ENCODE measurements around the gene OR6B1.

The OR6B1 gene

DNA sequence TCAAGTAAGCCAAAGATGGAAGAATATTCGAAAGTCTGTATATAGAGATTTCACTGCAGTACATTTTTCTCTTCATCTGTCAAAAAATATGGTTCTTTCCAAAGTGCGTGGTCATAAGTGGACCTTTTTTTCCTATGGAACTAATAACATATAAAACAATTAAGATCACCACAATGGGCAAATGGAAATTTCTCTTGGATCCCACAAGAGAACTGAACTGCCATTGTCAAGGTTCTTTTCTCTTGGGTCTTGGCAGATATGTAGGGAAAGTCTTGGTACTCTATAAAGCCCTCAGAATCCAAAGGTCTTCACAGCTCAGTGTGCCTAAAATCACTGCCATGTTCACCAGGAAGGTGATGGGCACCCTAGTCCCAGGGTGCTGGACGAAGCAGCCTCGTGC, at the start of gene OR6B1:
TSS of gene OR6B1 (plus strand) at position 301 of the 400 bp plus-strand sequence. CDS start 3,677 bp downstream, outside the sequence.
- DNase-seq (ENCODE audit: low read depth): no peak

DNA sequence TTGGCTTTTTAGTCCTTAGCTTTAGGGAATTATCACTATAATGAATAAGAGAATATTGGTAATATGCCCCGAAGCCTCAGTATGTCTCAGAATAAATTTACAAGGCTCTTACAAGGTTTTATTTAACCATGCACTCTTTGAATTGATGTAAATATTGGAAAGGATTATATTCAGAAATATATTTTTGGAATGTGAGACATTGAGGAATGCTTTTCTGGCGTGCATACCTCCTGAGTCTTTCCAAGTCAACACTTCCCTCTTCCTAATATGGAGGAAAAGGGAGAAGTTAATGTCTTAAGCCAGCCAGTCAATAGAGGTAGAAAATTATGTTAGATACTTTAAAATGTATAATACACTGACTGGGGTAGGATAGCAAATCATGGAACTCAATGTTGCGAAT, 46.7 kb upstream of the OR6B1 start:
- no peak for DNase-seq (ENCODE audit: low read depth)

DNA sequence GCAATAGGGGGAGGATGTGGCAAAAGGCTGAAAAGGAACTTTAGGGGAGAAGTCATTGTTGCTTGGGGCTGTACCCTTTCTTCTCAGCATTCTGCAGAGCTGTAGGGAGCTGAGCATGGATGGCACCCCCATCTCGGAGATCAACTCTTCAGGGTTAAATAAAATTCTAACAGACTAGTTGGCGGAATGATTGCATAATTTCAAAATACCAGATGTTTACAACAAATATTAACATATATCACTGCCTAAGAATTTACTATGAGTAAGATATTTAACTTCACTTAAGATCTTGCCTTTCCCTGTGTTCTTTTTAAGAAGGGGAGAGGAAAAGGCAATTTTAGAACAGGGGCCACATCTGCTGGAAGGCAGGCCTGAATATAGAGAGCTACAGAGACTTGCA, 46.0 kb upstream of the OR6B1 start:
- DNase-seq (ENCODE audit: low read depth): no peak

DNA sequence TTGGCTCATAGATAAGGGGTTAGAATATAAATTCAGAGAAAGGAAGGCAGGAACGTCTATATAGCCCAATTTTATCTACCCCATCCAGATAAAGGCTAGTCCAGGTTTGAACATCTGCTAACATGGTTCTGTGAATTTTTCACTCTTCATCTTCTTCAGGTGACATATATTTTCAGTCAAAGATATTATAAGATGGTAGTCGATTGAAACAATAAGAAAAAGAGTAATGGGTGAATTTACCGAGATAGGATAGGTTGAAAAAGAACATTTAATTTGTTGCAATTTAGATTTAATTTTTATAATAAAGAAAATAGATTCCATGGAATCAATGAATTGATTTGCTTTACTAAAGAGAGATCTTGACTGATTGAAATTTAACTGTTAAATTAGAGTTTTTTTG, 45.6 kb upstream of the OR6B1 start, which contains the start of gene OR2F1:
TSS of gene OR2F1 (plus strand) at position 301 of the 400 bp plus-strand sequence. CDS start 5,127 bp downstream, outside the sequence.
- no peak for DNase-seq (ENCODE audit: low read depth)

DNA sequence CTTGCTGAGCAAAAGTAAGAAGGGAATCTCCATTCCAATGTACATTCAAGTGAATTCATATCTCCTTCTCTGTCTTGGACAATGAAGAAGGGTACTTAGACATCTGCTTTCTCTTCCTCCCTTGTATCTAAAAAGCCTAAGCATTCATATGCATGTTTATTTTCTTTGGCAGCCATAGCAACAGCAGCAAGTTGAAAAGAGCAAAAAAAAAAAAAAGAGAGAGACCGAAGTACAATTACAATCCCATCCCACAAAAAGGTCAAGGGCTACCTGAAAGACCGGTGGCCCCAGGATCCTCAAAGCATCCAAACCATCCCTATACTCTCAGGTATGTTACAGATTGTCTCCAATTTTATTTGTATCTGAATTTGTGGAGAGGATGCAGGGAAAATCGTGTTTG, 41.3 kb upstream of the OR6B1 start:
- DNase-seq (ENCODE audit: low read depth): no peak

DNA sequence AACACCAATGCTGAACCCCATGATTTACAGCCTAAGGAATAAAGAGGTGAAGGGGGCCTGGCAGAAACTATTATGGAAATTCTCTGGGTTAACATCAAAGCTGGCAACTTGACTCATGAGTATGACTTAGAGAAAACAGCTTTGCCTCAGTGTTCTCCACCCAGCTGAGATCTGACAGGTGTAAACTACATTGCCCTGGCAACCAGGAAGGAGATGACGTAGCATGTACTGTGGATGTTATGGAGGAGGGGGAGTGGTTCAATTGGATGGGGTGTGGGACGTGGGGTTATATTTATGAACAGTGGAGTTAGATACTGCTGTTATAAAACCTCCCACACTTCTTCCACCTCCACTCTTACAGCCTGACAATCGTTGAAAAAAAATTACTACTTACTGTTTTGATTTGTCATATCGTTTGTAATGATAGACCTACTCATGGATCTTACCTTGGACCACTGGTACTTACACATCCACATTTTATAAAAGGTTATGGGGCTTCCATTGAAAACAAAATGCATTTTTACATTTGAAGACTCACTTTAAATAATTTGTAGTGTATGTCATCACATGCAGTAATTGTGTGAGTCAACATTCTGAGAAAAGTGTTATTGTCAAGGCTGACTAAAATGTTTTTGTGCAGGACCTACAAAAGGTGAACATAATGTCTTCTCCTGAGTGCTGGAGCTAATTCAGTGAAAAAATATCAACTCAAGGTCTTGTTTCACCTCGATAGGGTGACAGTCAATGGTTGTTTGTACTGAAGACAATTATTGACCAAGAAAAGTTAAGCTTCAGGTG, 39.1 kb upstream of the OR6B1 start:
- no peak for DNase-seq (ENCODE audit: low read depth)

DNA sequence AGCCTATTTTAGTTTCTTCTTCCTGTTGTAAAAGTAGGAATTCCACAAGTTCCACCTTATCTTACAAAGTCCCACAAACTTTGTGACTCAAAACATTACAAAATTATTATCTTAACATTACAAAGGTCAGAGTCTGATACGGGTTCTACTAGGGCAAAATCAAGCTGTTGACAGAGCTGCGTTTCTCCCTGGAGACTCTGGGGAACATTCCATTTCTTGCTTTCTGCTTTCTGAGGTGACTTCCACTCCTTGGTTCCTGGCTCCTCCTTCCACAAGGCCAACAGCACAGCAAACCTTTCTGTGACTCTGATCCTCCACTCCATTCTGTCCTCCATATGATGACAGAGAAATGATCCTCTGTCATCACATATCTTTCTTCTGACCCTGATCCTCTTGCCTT, 34.8 kb upstream of the OR6B1 start:
- DNase-seq (ENCODE audit: low read depth): no peak

DNA sequence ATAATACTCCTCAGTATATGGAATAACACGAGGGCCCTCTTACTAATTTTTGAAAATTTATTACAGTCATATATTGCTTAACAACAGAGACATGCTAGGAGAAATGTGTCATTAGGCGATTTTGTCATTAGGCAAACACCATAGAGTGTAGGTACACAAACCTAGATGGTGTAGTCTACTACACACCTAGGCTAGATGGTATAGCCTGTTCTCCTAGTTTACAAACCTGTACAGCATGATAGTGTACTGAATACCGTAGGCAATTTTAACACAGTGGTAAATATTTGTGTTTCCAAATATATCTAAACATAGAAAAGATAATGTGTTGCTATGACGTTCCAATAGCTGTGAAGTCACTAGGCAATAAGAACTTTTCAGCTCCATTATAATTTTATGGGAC, 32.7 kb upstream of the OR6B1 start:
- DNase-seq (ENCODE audit: low read depth): no peak

DNA sequence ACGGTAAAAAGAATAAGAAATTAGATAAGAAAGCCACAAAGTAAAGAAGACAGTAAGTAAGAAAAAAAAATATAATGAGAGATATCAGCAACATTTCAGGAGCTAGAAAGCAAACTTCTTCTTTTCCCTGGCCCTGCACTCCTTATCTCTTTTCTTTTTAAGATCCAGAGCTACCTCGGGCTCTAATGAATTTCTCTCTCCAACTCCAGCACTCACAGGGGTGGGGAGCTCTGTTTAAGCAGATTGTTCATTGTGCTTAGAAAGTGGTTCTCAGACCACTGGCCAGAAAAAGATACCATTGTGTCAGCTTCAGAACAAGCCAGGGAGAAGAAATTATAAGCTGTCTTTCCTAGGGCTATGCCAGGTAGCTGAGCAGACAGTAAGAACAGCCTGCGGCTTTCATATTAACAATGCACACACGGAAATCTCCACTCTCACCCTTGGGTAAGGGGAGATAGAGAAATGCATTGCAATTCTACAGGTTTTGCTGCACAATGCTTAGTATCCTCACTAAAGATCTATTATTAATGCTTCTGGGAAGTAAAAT, 26.2 kb upstream of the OR6B1 start:
- no peak for DNase-seq (ENCODE audit: low read depth)

DNA sequence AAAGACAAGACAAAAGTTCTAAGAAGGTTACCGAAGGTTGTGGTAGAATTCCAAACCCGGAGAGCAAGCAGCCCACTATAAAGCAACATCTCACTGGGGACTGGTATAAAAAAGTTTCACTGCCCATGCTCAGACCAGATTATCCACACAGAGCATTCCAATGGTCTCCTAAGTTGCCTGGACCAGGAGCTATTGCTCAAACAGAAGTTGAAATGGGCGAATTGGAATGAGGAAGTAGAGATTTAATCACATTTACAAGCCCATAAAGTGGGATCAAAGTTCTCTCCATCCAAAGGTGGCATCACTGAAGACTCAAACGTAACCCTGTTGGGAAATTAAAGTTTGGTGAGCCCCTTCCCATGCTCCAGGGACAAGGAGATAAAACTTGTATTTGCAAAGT, 25.7 kb upstream of the OR6B1 start:
- DNase-seq (ENCODE audit: low read depth): no peak

DNA sequence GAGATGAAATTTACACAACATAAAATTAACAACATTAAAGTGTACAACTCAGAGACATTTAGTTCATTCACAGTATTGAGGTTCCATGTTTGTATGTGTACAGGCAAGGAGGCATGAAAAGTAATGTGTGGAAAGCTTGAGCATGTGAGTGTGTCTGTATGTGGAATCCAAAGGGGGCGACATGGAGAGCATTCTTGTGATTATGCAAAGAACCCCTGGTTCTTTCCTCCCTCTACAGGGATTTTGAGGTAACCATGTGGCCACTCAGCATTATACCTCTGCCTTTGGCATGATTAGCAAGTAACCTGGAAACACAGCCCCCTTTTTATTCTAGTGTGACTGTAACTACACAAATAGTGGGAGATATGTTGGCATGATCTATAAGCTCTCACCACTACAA, 24.5 kb upstream of the OR6B1 start:
- no peak for DNase-seq (ENCODE audit: low read depth)

DNA sequence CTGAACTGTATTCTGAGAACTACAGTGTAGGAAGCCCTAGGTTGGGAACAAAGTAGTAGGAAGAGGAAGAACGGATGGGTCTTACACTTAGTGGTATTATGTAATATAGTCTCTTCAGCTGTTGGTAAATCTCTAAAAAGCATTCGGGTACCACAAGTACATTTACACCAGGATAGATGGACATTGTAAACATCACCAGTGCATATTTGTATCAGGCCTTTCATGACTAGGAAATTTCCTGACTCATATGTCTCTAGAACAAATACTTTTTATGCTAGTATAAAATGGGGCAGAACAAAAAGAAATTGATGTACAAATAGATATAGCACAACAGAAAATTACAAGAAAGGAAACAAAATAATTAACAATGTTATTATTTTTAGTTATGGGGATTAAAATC, 21.5 kb upstream of the OR6B1 start:
- DNase-seq (ENCODE audit: low read depth): no peak

DNA sequence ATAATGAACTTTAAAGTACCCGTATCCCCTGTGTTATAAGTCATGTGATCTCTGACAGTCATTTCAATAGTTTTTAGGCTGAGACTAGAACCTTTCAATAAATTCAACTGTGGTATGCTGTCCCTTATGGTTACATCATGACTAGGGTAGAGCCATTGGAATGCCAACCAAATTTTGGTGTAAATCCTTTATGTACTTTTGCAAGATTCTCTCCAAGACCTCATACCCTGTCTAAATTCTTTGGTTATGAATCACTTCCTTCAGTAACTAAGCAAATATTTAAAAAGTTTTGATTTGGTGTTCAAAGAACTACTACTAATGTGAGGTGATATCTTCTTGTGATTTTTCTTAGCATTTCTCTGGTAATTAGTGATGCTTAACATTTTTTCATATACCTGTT, 20.8 kb upstream of the OR6B1 start:
- no peak for DNase-seq (ENCODE audit: low read depth)

DNA sequence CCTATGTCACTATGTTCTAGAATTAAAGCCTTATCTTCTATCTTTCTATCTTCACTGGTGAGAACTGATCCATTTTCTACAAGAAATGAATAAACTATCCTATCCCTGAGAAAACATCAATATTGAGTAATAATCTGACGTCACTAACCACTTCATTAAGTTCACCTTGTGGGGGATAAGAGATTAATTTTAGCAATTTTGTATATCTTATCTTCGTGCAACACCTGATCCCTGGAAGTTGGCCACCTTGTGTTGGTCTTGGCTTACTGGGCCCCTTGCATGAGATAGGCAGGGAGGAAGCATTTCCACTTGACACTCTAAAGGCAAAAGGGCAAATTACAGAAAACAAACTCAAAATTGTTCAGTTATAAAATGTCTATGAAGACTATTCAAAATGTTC, 20.1 kb upstream of the OR6B1 start:
- no peak for DNase-seq (ENCODE audit: low read depth)

DNA sequence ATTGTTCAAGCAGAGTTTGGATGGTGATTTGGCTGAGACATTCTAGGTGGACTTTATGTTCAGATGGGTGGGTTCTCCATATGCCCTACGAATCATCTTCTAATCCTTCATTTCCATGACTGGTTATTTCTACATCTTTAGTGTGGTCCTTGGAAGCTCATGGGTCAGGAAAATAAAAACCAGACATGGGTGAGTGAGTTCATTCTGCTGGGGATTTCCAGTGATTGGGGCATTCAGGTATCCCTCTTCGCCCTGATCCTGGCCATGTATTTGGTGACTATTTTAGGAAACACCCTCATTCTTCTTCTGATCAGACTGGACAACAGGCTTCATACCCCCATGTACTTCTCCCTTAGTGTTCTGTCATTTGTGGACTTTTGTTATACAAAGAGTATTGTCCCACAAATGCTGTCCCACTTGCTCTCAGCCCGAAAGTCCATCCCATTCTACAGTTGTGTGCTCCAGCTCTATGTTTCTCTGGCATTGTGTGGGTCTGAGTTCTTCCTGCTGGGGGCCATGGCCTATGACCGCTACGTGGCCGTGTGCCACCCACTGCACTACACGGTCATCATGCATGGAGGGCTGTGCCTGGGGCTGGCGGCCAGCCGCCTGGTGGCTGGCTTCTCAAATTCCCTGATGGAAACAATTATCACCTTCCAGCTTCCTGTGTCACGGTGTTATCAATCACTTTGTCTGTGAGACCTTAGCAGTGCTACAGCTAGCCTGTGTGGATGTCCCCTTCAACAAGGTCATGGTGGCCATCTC, 19.2 kb upstream of the OR6B1 start:
- no peak for DNase-seq (ENCODE audit: low read depth)

DNA sequence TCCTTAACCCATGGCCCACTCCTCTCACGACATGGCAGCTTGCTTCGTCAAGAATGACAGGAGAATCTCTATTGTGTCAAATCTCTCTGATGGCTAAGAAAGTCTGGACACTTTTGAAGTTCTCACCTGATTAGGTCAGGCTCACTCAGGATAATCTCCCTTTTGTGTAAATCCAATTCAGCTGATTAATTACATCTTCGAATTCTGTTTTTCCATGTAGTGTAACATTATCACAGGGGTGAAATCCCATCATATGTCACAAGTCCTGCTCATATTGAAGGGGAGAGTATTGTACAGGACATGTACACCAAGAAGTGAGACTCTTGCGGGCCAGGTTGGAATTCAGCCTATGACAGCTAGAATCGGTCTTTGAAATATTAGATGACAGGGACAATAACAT, 16.2 kb upstream of the OR6B1 start:
- no peak for DNase-seq (ENCODE audit: low read depth)

DNA sequence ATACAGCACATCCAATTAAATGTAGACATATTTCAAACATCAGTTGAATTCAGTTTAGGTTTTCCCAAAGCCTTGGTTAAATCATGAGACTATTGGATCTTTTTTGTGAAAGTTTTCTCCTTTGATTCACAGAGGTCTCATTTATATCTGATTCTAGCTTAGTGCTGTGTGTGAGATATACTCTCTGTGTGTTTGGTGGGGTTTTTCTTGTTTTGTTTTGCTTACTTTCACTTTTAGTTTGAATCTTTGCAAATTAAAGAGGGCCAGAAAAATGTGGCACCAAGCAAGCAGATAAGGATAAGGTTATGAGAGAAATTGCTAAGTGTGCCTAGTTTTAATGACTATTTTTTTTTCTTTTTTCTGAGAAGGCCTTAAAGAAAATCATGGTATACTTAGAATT, 12.6 kb upstream of the OR6B1 start:
- no peak for DNase-seq (ENCODE audit: low read depth)

DNA sequence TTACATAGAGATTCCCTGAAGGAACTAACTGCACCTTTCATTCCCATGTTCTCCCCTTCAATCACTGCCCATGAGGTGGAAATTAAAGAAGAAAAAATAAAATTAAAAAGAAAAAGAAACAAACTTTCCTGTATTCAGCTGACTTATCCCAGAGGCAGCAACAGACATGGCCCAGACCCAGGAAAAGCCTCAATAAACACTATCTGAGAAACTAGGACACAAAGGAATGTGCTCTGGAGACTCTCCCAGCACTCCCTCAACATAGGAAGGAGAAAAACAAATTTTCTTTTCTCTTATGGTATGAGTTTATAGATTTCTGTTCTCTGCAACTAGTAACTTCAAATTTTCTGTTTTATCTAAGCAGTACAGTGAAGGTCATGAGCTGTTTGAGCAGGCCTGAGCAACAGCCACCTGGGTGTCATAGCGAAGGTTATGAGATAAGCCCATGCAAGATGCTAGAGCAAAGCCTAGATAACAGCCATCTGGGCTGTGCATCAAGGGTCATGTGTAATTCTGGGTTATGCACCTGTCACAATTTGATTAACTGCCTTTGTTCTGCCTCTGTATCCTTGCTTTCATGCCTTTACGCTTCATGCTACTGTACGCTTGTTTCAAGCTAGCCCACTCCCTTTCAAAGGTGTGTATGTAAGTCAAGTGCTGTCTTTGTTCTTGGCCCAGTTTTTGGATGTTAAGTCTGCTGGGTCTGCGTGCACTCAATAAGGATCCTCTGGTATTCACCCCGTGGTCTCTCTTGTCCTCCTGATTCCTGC, 11.0 kb upstream of the OR6B1 start:
- DNase-seq (ENCODE audit: low read depth): no peak

DNA sequence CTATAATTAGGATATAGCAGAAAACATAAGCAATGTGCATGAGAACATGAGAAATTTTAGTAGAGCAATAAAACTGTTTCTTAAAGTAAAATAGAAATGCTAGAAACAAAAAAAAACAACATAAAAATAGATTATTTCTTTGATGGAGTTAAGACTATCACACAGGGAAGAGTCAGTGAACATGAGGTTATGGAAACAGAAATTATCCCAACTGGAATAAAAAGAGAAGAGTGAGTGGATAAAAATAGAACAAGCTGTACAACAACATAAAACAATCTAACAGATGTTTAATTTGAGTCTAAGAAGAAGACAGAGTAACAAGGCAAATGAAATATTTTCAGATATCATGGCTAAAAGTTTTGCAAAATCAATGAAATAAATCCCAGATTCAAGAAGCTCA, 7.5 kb upstream of the OR6B1 start:
- no peak for DNase-seq (ENCODE audit: low read depth)

DNA sequence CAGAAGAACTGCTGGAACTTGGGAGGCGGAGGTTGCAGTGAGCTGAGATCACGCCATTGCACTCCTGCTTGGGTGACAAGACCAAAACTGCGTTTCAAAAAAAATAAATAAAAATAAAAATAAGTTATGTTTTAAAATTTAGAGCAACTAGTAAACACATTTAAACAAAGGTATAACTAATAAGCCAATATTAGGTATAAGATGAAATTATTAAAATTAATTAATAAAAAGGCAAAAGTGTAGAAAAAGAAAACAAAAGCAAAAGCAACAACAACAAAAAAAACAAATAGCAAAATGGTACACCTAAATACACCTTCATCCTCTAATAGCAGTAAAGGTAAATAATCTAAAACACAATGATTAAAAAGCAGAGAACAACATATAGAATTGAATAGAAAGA, 6.2 kb upstream of the OR6B1 start:
- no peak for DNase-seq (ENCODE audit: low read depth)

DNA sequence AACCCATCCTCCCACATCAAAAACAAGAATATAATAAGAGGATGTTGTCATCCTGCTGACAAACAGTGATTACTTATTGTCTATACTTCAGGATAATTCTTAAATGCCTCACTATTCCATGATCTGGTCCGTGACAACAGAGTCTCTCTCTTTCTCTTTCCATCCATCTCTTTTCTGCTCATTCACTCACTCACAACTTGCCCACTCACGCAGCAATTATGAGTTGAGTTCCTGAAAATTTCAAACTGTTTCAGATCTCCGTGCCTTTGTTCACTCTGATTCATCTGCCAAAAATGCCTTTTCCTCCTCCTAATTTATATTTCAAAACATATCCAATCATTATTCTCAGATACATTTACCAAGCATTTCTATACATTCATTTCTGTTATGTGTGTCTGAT, 1.4 kb downstream of the OR6B1 start:
- DNase-seq (ENCODE audit: low read depth): no peak

DNA sequence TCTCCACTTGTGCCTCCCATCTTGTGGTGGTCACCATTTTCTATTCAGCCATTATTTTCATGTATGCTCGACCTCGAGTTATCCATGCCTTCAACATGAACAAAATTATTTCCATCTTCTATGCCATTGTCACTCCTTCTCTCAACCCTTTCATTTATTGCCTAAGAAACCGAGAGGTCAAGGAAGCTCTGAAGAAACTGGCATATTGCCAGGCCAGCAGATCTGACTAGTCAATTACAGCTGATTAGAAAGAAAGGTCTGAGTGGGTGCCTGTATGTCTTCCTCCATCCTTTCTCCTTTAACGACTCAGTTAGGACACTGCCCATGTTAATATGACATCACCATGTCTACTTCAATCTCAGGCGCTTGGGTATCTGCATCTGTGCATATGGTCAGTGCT, 4.6 kb downstream of the OR6B1 start:
- DNase-seq (ENCODE audit: low read depth): no peak

Data from stimulated activated CD8-positive, alpha-beta memory T cell treated with anti-CD3 and anti-CD28 coated beads, Interleukin-12 subunit alpha, Interleukin-12 subunit beta, amount 100 ng/mL, for 1 hour (primary cell).